Measurements from ENCODE around the gene AMOTL1. TPM values are rescaled to one million over a fixed set of nuclear protein-coding genes. Genes with fewer than 3 reads are reported as not detected.

AMOTL1 gene, protein sequence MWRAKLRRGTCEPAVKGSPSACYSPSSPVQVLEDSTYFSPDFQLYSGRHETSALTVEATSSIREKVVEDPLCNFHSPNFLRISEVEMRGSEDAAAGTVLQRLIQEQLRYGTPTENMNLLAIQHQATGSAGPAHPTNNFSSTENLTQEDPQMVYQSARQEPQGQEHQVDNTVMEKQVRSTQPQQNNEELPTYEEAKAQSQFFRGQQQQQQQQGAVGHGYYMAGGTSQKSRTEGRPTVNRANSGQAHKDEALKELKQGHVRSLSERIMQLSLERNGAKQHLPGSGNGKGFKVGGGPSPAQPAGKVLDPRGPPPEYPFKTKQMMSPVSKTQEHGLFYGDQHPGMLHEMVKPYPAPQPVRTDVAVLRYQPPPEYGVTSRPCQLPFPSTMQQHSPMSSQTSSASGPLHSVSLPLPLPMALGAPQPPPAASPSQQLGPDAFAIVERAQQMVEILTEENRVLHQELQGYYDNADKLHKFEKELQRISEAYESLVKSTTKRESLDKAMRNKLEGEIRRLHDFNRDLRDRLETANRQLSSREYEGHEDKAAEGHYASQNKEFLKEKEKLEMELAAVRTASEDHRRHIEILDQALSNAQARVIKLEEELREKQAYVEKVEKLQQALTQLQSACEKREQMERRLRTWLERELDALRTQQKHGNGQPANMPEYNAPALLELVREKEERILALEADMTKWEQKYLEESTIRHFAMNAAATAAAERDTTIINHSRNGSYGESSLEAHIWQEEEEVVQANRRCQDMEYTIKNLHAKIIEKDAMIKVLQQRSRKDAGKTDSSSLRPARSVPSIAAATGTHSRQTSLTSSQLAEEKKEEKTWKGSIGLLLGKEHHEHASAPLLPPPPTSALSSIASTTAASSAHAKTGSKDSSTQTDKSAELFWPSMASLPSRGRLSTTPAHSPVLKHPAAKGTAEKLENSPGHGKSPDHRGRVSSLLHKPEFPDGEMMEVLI
- total RNA-seq: 10 to 100 TPM in 2 of 3 donors, 1 to 10 TPM in 1; 6.5 to 94.7 (median 11.3) TPM
- long read RNA-seq, donor 1, full-length matches to known transcripts: 14 of 66 reads
- long read RNA-seq, donor 1, partial matches to known transcripts: 24 of 66 reads
- long read RNA-seq, donor 1, other reads (novel, unspliced or antisense): 28 of 66 reads
- long read RNA-seq, donor 2, full-length matches to known transcripts: 2 of 5 reads
- long read RNA-seq, donor 2, partial matches to known transcripts: 3 of 5 reads
- long read RNA-seq, donor 2, other reads (novel, unspliced or antisense): 0 of 5 reads

DNA sequence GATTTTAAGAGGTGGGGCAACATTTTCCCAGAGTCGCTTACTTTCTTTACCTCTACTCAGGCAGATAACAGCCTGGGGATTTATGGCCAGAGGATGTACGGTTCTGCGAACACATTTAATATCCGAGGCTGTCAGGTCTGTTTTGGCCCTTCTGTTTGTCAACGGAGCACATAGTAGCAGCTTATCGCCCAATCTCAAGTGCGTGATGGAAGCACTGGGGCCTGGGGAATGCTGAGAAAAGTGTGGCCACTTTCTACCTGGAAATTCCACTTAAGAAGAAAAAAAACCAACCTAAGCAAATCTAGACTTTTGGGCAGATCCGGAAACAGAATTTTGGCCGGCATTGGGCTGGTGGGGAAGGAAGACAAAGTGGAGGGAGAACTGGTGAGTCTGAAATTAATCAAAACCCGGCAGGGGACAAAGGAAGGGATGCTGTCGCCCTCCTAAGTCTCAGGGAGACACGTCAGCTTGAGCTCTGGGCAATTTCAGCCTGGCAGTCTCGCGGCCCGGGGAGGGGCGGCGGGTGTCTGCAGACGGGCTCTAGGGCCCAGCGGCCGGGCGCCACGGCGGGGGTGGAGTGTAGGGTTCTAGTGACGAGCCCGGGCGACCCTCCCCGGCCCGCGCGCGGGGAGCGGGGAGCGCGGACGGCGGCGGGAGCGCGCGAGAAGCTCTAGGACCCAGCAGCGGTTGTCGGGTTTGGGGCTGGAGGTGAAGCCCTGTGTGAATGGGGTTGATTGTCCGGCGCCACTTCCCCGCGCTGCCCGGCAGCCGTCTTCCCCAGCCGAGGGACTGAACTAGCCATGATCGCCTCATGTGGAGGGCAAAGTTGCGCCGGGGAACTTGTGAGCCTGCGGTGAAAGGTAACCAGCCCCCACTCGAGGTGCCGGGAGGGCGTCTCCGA, at the start of gene AMOTL1:
AMOTL1 (plus strand) TSS at position 656 of the 901 bp plus-strand sequence; CDS start at position 812, 156 bp downstream.
- TF ChIP-seq, protein P1, sequence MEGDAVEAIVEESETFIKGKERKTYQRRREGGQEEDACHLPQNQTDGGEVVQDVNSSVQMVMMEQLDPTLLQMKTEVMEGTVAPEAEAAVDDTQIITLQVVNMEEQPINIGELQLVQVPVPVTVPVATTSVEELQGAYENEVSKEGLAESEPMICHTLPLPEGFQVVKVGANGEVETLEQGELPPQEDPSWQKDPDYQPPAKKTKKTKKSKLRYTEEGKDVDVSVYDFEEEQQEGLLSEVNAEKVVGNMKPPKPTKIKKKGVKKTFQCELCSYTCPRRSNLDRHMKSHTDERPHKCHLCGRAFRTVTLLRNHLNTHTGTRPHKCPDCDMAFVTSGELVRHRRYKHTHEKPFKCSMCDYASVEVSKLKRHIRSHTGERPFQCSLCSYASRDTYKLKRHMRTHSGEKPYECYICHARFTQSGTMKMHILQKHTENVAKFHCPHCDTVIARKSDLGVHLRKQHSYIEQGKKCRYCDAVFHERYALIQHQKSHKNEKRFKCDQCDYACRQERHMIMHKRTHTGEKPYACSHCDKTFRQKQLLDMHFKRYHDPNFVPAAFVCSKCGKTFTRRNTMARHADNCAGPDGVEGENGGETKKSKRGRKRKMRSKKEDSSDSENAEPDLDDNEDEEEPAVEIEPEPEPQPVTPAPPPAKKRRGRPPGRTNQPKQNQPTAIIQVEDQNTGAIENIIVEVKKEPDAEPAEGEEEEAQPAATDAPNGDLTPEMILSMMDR (IDR thresholded peaks at IDR 0.05): no peak
- H3K4me1 ChIP-seq (ENCODE audit: low read depth): no peaks in the 10 kb centered on the region
- peak within 1 kb of the TSS; percentile 32 for H3K4me3 ChIP-seq
- H3K9me3 ChIP-seq: no peaks in the 10 kb centered on the region
- intact Hi-C loops (cut with DNase I, micrococcal nuclease): no loop called here
- H3K36me3 ChIP-seq (ENCODE audit: low read depth): no peaks in the 10 kb centered on the region
- DNase-seq (peak; percentile 68 to 79 (median 71)), ATAC-seq (peak; percentile 82)

DNA sequence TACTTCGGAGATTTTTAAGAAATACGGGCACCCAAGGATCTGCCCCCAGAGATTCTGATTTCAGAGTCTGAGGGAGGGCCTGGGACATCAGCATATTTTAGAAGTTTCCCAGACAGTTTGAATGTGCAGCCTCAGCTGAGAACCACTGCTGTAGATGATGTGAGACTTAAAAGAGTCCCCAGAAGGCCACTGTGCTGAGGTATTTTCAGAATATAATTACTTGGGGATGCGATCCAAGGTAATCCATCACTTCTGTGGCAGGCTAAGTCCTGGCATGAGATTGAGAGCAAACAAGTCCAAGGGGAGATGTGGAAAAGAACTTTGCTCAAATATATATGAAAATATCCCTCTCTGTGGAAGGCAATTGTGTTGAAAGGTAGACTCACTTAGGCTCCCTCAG, 48.3 kb upstream of the AMOTL1 start:
- no peaks in the 10 kb centered on the region for H3K36me3 ChIP-seq (ENCODE audit: low read depth)
- H3K4me1 ChIP-seq (ENCODE audit: low read depth): no peaks in the 10 kb centered on the region
- no peaks in the 10 kb centered on the region for H3K9me3 ChIP-seq
- intact Hi-C loops (cut with DNase I, micrococcal nuclease): no loop called here
- TF ChIP-seq, protein P1 (IDR thresholded peaks at IDR 0.05): no peak
- no peak for ATAC-seq
- no peak overlapping the region for H3K4me3 ChIP-seq
- DNase-seq: no peak

DNA sequence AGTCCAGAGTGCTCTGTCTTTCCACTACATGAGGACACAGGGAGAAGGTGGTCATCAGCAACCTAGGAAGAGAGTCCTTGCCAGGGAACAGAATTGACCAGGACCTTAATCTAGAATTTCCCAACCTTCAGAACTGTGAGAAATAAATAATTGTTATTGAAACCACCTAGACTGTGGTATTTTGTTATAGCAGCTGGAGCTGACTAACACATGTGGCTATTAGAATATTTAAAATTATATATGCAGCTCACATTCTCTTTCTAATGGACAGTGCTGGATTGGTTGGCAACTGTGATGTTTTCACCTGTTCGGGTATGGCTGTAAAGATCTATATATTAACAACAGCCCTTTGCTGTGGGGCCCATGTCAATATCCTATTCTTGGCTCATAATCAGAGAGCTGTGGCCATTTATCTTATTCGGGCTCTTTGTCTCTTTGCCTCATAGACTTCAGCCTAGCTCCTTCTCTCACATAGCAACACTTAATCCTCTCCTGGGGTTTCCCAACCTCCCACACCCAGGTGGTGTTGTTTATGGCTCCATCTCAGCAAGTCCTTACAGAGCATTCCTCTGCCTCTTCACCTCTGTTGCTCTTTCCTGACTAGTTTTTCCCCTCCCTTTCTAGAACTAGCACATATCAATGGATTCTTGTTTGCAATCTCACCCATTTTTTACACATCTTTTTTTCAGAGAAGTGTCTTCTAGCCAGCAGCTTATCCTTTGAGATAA, 46.4 kb upstream of the AMOTL1 start:
- intact Hi-C loops (cut with DNase I, micrococcal nuclease): no loop called here
- no peak for DNase-seq

DNA sequence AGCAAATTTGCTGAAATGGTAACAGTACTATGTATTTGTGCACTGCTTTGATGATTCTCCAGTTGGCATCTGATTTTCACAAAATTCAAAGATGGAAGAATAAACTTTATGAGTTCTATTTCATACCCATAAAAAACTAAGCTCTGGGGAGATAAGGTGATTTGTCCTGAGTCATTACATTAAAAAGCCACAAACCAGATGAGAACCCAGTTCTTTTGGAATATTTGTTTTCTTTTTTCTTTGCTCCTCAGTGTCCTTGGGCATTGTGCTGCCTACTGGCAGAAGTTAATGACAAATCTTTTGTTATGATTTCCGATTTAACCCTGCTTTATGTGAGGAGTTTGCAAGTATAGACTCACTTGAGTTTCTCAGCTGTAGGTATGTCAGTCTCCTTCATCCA, 45.4 kb upstream of the AMOTL1 start:
- Histone ChIP-seq H3K36me3 (ENCODE audit: low read depth) (no peaks in the 10 kb centered on the region), H3K4me1 (ENCODE audit: low read depth) (no peaks in the 10 kb centered on the region), H3K9me3 (no peaks in the 10 kb centered on the region), H3K4me3 (no peak overlapping the region)
- no peak for DNase-seq
- ATAC-seq: no peak
- TF ChIP-seq, protein P1 (IDR thresholded peaks at IDR 0.05): no peak
- intact Hi-C loops (cut with DNase I, micrococcal nuclease): no loop called here

More for the DNA sequence above, 46.4 kb upstream of the AMOTL1 start:
- no peaks in the 10 kb centered on the region for H3K4me1 ChIP-seq (ENCODE audit: low read depth)
- TF ChIP-seq, protein P1 (IDR thresholded peaks at IDR 0.05): no peak
- ATAC-seq: no peak
- H3K36me3 ChIP-seq (ENCODE audit: low read depth): no peaks in the 10 kb centered on the region
- no peaks in the 10 kb centered on the region for H3K9me3 ChIP-seq
- H3K4me3 ChIP-seq: no peak overlapping the region
